SK-N-SH (cell line): Measurements from ENCODE around the gene RAI1. TPM values are rescaled to one million over a fixed set of nuclear protein-coding genes. Genes with fewer than 3 reads are reported as not detected.

Experiments used
- CTCF ChIA-PET: fragments of 300-600, 350-600 bp; formaldehyde crosslinking; extraction: SDS; loops from one replicate; lab custom pipeline; 2021; lab: Yijun Ruan, JAX
- POLR2A ChIA-PET: fragments of 350-600 bp; sonication (Branson Sonifier 250); formaldehyde crosslinking; extraction: SDS; loops from one replicate; lab custom pipeline; 2020; ENCODE audit warnings: antibody characterized with exemption, inconsistent platforms; lab: Yijun Ruan, JAX
- DNase-seq: peaks from one replicate; pipeline ENCODE4 v3.0.0; 2012
- H2AFZ ChIP-seq: fragments of 200-600 bp; sonication (generic); 2 replicates; pipeline ENCODE4 v1.8.1; 2016; ENCODE audit warnings: antibody characterized with exemption, mild to moderate bottlenecking, low read depth
- H3F3A ChIP-seq: fragments of 200-600 bp; sonication (generic); replicated peaks from 2 replicates; pipeline ENCODE3; 2016; ENCODE audit warnings: antibody characterized with exemption, mild to moderate bottlenecking; ENCODE audit not compliant: insufficient read depth
- H3K27ac ChIP-seq, 2 experiments: fragments of 200-500 bp in 1 of 2; fragments of 200-600 bp in 1 of 2; sonication (Bioruptor generic) in 1 of 2; sonication (generic), shearing (Covaris generic) in 1 of 2; 2 replicates each; pipeline versions ENCODE4 v1.5.1 to v1.6.1; 2014 to 2016; ENCODE audit warnings: low read depth in 2 of 2, inconsistent platforms in 1 of 2, low read length in 1 of 2, mild to moderate bottlenecking in 1 of 2, mixed read lengths in 1 of 2
- H3K27me3 ChIP-seq: fragments of 200-600 bp; sonication (generic), shearing (Covaris generic); 2 replicates; pipeline ENCODE4 v1.6.1; 2016; ENCODE audit warnings: mixed run types; ENCODE audit not compliant: insufficient read depth
- H3K36me3 ChIP-seq, 2 experiments: fragments of 200-500 bp in 1 of 2; fragments of 200-600 bp in 1 of 2; sonication (Bioruptor generic) in 1 of 2; sonication (generic) in 1 of 2; replicated peaks in 1 of 2; 2 replicates each; pipeline versions ENCODE3 to v1.5.1; 2014 to 2016; ENCODE audit warnings: low read length in 1 of 2, mild to moderate bottlenecking in 1 of 2; ENCODE audit not compliant: insufficient read depth in 2 of 2, control insufficient read depth in 1 of 2
- H3K4me1 ChIP-seq, 2 experiments: fragments of 200-500 bp in 1 of 2; fragments of 200-600 bp in 1 of 2; sonication (Bioruptor generic) in 1 of 2; sonication (generic), shearing (Covaris generic) in 1 of 2; 2 replicates each; pipeline versions ENCODE4 v1.5.1 to v1.6.1; 2014 to 2016; ENCODE audit warnings: low read depth in 1 of 2, low read length in 1 of 2, mixed run types in 1 of 2; ENCODE audit not compliant: insufficient read depth in 2 of 2, control insufficient read depth in 1 of 2
- H3K4me2 ChIP-seq: fragments of 200-600 bp; sonication (generic), shearing (Covaris generic); 2 replicates; pipeline ENCODE4 v1.6.1; 2017; ENCODE audit warnings: mixed run types
- H3K4me3 ChIP-seq, 2 experiments: fragments of 200-500 bp in 1 of 2; fragments of 200-600 bp in 1 of 2; sonication (Bioruptor generic) in 1 of 2; sonication (generic), shearing (Covaris generic) in 1 of 2; 2 replicates each; pipeline versions ENCODE4 v1.5.1 to v1.8.1; 2014 to 2016; ENCODE audit warnings: low read depth in 2 of 2, inconsistent platforms in 1 of 2, low read length in 1 of 2, mild to moderate bottlenecking in 1 of 2, mixed read lengths in 1 of 2, moderate library complexity in 1 of 2
- H3K79me2 ChIP-seq: fragments of 200-600 bp; sonication (generic); 2 replicates; pipeline ENCODE4 v1.8.1; 2017; ENCODE audit warnings: mild to moderate bottlenecking; ENCODE audit not compliant: insufficient read depth
- H3K9ac ChIP-seq: fragments of 200-600 bp; sonication (generic); 2 replicates; pipeline ENCODE4 v1.6.1; 2017; ENCODE audit warnings: mixed run types
- H3K9me2 ChIP-seq: fragments of 200-600 bp; sonication (generic); 2 replicates; pipeline ENCODE4 v1.6.1; 2017; ENCODE audit warnings: mixed run types
- H3K9me3 ChIP-seq: fragments of 200-600 bp; sonication (generic); 2 replicates; pipeline ENCODE4 v1.6.1; 2017; ENCODE audit warnings: mixed run types, mild to moderate bottlenecking, moderate library complexity
- H4K20me1 ChIP-seq: fragments of 200-600 bp; sonication (generic); 2 replicates; pipeline ENCODE4 v1.6.1; 2017; ENCODE audit warnings: mild to moderate bottlenecking, mixed run types; ENCODE audit not compliant: insufficient read depth
- CHD2 ChIP-seq: fragments of 150-350 bp; IDR thresholded peaks from 2 replicates; pipeline ENCODE4 v1.6.1; 2018; ENCODE audit warnings: low read length; ENCODE audit not compliant: partially characterized antibody
- EZH2phosphoT487 ChIP-seq: fragments of 200-600 bp; sonication (generic); IDR thresholded peaks from 2 replicates; pipeline ENCODE4 v1.6.1; 2017; ENCODE audit warnings: low read depth, mixed run types, mild to moderate bottlenecking, antibody characterized with exemption, moderate library complexity, borderline replicate concordance
- FOXM1 ChIP-seq: IDR thresholded peaks from 2 replicates; pipeline ENCODE4 v1.4.0; 2012; ENCODE audit warnings: low read depth, mild to moderate bottlenecking
- GABPA ChIP-seq: IDR thresholded peaks from 2 replicates; pipeline ENCODE4 v1.4.0; 2012; ENCODE audit warnings: low read depth, mild to moderate bottlenecking
- GATA2 ChIP-seq: sonication (generic); formaldehyde crosslinking; IDR thresholded peaks from 2 replicates; pipeline ENCODE4 v1.5.0; 2020; ENCODE audit warnings: mild to moderate bottlenecking, missing genetic modification reagents
- MEF2A ChIP-seq: IDR thresholded peaks from 2 replicates; pipeline ENCODE4 v1.4.0; 2012; ENCODE audit warnings: low read depth, borderline replicate concordance
- MXI1 ChIP-seq: IDR thresholded peaks from 2 replicates; pipeline ENCODE4 v1.6.1; 2012; ENCODE audit warnings: mild to moderate bottlenecking, low read depth, low read length, improper control_type of control experiment
- NFIC ChIP-seq: IDR thresholded peaks from 2 replicates; pipeline ENCODE4 v1.4.0; 2012; ENCODE audit warnings: borderline replicate concordance
- NRF1 ChIP-seq: IDR thresholded peaks from 2 replicates; pipeline ENCODE4 v1.6.1; 2012; ENCODE audit warnings: low read depth, mild to moderate bottlenecking, low read length
- POLR2AphosphoS5 ChIP-seq: IDR thresholded peaks from 2 replicates; pipeline ENCODE4 v1.6.1; 2012; ENCODE audit warnings: low read depth, low read length
- RFX5 ChIP-seq: IDR thresholded peaks from 2 replicates; pipeline ENCODE4 v1.6.1; 2012; ENCODE audit warnings: mild to moderate bottlenecking, improper control_type of control experiment, low read length
- TCF12 ChIP-seq: IDR thresholded peaks from 2 replicates; pipeline ENCODE4 v1.4.0; 2012
- WGBS: methylation state at CpG from one replicate; pipeline ENCODE4 v1.1.6; 2017; ENCODE audit warnings: low lambda C conversion rate; 5-methylcytosine and 5-hydroxymethylcytosine counted together
- polyA plus RNA-seq, 3 experiments: library from polyadenylated mRNA; depleted of rRNA; stranded (reverse); fragments of >200 nt; gene quantifications; 2 replicates each; pipeline ENCODE4 v1.2.3, GENCODE V29; 2012
- TF ChIP-seq, protein P1 (sequence below): IDR thresholded peaks from 2 replicates; pipeline ENCODE4 v1.4.0; 2012; ENCODE audit warnings: low read depth
- TF ChIP-seq, protein P2 (sequence below): IDR thresholded peaks from 2 replicates; pipeline ENCODE4 v1.6.1; 2012; ENCODE audit warnings: mild to moderate bottlenecking, low read depth, low read length, moderate library complexity
- TF ChIP-seq, protein P3 (sequence below): IDR thresholded peaks from 2 replicates; pipeline ENCODE4 v1.4.0; 2012; ENCODE audit warnings: low read depth, borderline replicate concordance
- TF ChIP-seq, protein P4 (sequence below): fragments of 150-350 bp; IDR thresholded peaks from 2 replicates; pipeline ENCODE4 v1.6.1; 2016; ENCODE audit warnings: mild to moderate bottlenecking, low read depth, low read length
- TF ChIP-seq, protein P5 (sequence below): fragments of 200-600 bp; sonication (generic); IDR thresholded peaks from 2 replicates; pipeline ENCODE4 v1.6.1; 2017; ENCODE audit warnings: antibody characterized with exemption, mild to moderate bottlenecking, moderate library complexity

Gene RAI1
- polyA plus RNA-seq, 1 of the 3 experiments (the other 2 are of a cell fraction), result 4.7 TPM

DNA sequence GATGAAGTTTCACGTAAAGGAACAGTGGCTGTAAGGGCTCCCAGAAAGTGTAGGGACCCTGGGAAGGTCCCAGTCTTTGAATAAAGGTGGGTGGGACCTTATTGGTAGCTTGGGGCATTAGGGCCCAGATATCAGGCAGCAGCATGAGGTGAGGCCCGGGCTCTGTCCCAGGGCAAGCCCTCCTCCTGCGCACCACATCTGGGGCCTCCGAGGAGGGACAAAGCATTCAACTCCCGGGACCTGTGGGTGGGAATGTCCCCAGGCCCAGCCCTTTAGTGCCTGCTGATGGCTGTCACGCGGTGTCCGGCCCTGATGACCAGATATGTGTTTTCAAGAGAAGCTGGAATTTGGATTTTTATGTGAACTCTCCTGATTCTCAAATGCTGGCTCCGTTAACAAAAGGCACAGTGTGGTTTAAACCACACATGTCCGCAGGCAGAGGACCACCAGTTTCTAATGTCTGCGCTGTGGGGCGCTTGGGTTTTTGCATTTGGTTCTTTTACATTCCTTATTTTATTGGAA lies 30.4 kb downstream of the RAI1 start:
- peaks cover 13% of the 10 kb centered on the region for H3F3A ChIP-seq
- no peak overlapping the region for H2AFZ ChIP-seq
- POLR2A ChIA-PET, result no interaction called here
- H4K20me1 ChIP-seq, result peaks cover 67% of the 10 kb centered on the region
- H3K27ac ChIP-seq, result peak overlapping the region; percentile 62 to 79
- no peaks in the 10 kb centered on the region for H3K9me3 ChIP-seq
- CTCF ChIA-PET, result interaction anchor here (1.2 to 1.7 kb wide), 2 partner anchors 17 to 32 kb away, joined by 4 to 5 read pairs; no protein-coding TSS in a partner anchor
- peaks cover 92% of the 10 kb centered on the region for H3K79me2 ChIP-seq
- TF ChIP-seq, protein P1, sequence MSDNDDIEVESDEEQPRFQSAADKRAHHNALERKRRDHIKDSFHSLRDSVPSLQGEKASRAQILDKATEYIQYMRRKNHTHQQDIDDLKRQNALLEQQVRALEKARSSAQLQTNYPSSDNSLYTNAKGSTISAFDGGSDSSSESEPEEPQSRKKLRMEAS, result no peak
- TF ChIP-seq, protein P2, sequence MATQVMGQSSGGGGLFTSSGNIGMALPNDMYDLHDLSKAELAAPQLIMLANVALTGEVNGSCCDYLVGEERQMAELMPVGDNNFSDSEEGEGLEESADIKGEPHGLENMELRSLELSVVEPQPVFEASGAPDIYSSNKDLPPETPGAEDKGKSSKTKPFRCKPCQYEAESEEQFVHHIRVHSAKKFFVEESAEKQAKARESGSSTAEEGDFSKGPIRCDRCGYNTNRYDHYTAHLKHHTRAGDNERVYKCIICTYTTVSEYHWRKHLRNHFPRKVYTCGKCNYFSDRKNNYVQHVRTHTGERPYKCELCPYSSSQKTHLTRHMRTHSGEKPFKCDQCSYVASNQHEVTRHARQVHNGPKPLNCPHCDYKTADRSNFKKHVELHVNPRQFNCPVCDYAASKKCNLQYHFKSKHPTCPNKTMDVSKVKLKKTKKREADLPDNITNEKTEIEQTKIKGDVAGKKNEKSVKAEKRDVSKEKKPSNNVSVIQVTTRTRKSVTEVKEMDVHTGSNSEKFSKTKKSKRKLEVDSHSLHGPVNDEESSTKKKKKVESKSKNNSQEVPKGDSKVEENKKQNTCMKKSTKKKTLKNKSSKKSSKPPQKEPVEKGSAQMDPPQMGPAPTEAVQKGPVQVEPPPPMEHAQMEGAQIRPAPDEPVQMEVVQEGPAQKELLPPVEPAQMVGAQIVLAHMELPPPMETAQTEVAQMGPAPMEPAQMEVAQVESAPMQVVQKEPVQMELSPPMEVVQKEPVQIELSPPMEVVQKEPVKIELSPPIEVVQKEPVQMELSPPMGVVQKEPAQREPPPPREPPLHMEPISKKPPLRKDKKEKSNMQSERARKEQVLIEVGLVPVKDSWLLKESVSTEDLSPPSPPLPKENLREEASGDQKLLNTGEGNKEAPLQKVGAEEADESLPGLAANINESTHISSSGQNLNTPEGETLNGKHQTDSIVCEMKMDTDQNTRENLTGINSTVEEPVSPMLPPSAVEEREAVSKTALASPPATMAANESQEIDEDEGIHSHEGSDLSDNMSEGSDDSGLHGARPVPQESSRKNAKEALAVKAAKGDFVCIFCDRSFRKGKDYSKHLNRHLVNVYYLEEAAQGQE, result no peak
- TF ChIP-seq FOXM1, result no peak
- TF ChIP-seq GATA2 (CRISPR knock-in tag), result no peak
- TF ChIP-seq POLR2AphosphoS5, result no peak
- TF ChIP-seq NFIC, result no peak
- TF ChIP-seq MEF2A, result no peak
- TF ChIP-seq EZH2phosphoT487, result no peak
- TF ChIP-seq MXI1, result no peak
- no peak for TF ChIP-seq CHD2
- TF ChIP-seq, protein P3, sequence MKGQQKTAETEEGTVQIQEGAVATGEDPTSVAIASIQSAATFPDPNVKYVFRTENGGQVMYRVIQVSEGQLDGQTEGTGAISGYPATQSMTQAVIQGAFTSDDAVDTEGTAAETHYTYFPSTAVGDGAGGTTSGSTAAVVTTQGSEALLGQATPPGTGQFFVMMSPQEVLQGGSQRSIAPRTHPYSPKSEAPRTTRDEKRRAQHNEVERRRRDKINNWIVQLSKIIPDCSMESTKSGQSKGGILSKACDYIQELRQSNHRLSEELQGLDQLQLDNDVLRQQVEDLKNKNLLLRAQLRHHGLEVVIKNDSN, result no peak
- TF ChIP-seq, protein P4, sequence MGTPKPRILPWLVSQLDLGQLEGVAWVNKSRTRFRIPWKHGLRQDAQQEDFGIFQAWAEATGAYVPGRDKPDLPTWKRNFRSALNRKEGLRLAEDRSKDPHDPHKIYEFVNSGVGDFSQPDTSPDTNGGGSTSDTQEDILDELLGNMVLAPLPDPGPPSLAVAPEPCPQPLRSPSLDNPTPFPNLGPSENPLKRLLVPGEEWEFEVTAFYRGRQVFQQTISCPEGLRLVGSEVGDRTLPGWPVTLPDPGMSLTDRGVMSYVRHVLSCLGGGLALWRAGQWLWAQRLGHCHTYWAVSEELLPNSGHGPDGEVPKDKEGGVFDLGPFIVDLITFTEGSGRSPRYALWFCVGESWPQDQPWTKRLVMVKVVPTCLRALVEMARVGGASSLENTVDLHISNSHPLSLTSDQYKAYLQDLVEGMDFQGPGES, result no peak
- TF ChIP-seq GABPA, result no peak
- TF ChIP-seq, protein P5, sequence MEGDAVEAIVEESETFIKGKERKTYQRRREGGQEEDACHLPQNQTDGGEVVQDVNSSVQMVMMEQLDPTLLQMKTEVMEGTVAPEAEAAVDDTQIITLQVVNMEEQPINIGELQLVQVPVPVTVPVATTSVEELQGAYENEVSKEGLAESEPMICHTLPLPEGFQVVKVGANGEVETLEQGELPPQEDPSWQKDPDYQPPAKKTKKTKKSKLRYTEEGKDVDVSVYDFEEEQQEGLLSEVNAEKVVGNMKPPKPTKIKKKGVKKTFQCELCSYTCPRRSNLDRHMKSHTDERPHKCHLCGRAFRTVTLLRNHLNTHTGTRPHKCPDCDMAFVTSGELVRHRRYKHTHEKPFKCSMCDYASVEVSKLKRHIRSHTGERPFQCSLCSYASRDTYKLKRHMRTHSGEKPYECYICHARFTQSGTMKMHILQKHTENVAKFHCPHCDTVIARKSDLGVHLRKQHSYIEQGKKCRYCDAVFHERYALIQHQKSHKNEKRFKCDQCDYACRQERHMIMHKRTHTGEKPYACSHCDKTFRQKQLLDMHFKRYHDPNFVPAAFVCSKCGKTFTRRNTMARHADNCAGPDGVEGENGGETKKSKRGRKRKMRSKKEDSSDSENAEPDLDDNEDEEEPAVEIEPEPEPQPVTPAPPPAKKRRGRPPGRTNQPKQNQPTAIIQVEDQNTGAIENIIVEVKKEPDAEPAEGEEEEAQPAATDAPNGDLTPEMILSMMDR, result no peak
- TF ChIP-seq TCF12, result no peak
- no peak for TF ChIP-seq NRF1
- no peak for TF ChIP-seq RFX5
- peaks cover 29 to 55% of the 10 kb centered on the region in 2 experiments for H3K4me1 ChIP-seq
- peak overlapping the region; percentile 54 for H3K9ac ChIP-seq
- 100% methylated on average over 8 of the region's 12 CpGs for WGBS
- H3K36me3 ChIP-seq, result no peaks in the 10 kb centered on the region
- H3K4me2 ChIP-seq, result peak overlapping the region; percentile 72
- H3K4me3 ChIP-seq, result no peak overlapping the region
- H3K27me3 ChIP-seq, result no peaks in the 10 kb centered on the region
- DNase-seq, result peak; percentile 50
- no peaks in the 10 kb centered on the region for H3K9me2 ChIP-seq
